Natural killer cell (primary cell): ENCODE data around the gene COL27A1. TPM values are rescaled to one million over a fixed set of nuclear protein-coding genes. Genes with fewer than 3 reads are reported as not detected.
A peak's percentile ranks its signal among the peaks of the same experiment; 100 is the strongest.

Experiments
- ATAC-seq, 3 donors: fragments of 150-1000 bp in 2 of 3; fragments of 200-7000 bp in 1 of 3; cut with Tn5 transposase; 1 replicate in 1 of 3; 2 replicates in 2 of 3; pipeline ENCODE4 v1.10.0; 2021; ENCODE audit warnings: mild to moderate bottlenecking in 2 of 3, moderate library complexity in 2 of 3
- DNase-seq, 2 donors: peaks; one replicate each; pipeline versions ENCODE4 v3.0.0 to v3.0.0-alpha.2; 2013 to 2021; ENCODE audit warnings: mixed read lengths in 1 of 2
- H3K27ac ChIP-seq: one replicate; pipeline ENCODE4 v1.5.1; 2013; ENCODE audit warnings: mild to moderate bottlenecking, low read length
- H3K27me3 ChIP-seq: one replicate; pipeline ENCODE4 v1.6.1; 2013; ENCODE audit warnings: low read length; ENCODE audit not compliant: control insufficient read depth, insufficient read depth
- H3K36me3 ChIP-seq: one replicate; pipeline ENCODE4 v1.6.1; 2013; ENCODE audit warnings: low read length; ENCODE audit not compliant: control insufficient read depth, insufficient read depth
- H3K4me1 ChIP-seq: one replicate; pipeline ENCODE4 v1.6.1; 2013; ENCODE audit warnings: low read length; ENCODE audit not compliant: control insufficient read depth, insufficient read depth
- H3K4me3 ChIP-seq: one replicate; pipeline ENCODE4 v1.5.1; 2013; ENCODE audit warnings: low read length
- H3K9me3 ChIP-seq: one replicate; pipeline ENCODE4 v1.6.1; 2013; ENCODE audit warnings: low read length; ENCODE audit not compliant: control insufficient read depth, insufficient read depth
- H3K27ac Mint-ChIP-seq, 2 donors: one replicate each; pipeline ENCODE4 v1.8.0; 2022; ENCODE audit warnings: mild to moderate bottlenecking in 2 of 2, mixed read lengths in 2 of 2, moderate library complexity in 1 of 2
- H3K27me3 Mint-ChIP-seq, 2 donors: one replicate each; pipeline ENCODE4 v1.8.0; 2022; ENCODE audit warnings: low read depth in 2 of 2, mixed read lengths in 2 of 2
- H3K36me3 Mint-ChIP-seq: one replicate; pipeline ENCODE4 v1.8.0; 2022; ENCODE audit warnings: mixed read lengths
- H3K4me1 Mint-ChIP-seq, 2 donors: one replicate each; pipeline ENCODE4 v1.8.0; 2022; ENCODE audit warnings: mixed read lengths in 2 of 2
- H3K4me3 Mint-ChIP-seq: one replicate; pipeline ENCODE4 v1.8.0; 2022; ENCODE audit warnings: mild to moderate bottlenecking, moderate library complexity, mixed read lengths
- H3K9me3 Mint-ChIP-seq, 2 donors: one replicate each; pipeline ENCODE4 v1.8.0; 2022; ENCODE audit warnings: mixed read lengths in 2 of 2
- WGBS: methylation state at CpG from one replicate; pipeline ENCODE4 v1.1.7; 2013; ENCODE audit warnings: missing lambda C conversion rate; ENCODE audit not compliant: insufficient coverage; 5-methylcytosine and 5-hydroxymethylcytosine counted together
- intact Hi-C: fragments of 100-400 bp; cut with micrococcal nuclease; formaldehyde crosslinking; loops from one replicate; pipeline ENCODE4 v1.14.2; 2022
- total RNA-seq, 4 donors: library from RNA; stranded (reverse); fragments of 120-200 nt in 1 of 4; gene quantifications; one replicate each; pipeline versions ENCODE4 v1.2.3 to v1.2.4, GENCODE V29; 2013 to 2022
- TF ChIP-seq, protein P1 (sequence below): fragments of 200-600 bp; IDR thresholded peaks from one replicate; pipeline ENCODE4 v1.8.0; 2022; ENCODE audit warnings: antibody characterized with exemption

The COL27A1 gene
- total RNA-seq, 3 donors from 2014 or later (not counting 1 experiment from before 2014, with no cell fraction given) = not detected

DNA sequence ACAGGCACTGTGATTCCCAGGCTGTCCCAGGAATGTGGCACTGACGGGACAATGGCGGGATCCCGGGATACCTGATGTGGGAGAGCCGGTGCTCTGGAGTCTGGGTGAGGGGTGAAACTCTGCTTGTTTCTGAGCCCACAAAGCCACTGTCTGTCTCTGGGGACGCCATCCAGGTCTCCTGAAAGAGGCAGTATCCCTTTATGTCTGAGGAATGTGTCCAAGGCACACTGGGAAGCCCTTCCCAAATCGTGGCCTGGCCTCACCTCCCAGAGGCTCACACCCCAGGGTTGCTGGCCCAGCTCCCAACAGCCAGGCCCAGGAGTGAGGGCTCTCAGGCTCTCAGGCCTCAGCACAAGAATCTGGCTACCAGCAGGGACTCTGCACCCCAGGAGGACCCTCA is 201.5 kb downstream of the COL27A1 start:
- H3K9me3 Mint-ChIP-seq = no peaks in the 10 kb centered on the region
- peaks cover 88% of the 10 kb centered on the region for H3K36me3 ChIP-seq
- H3K4me1 Mint-ChIP-seq = peaks cover 28 to 41% of the 10 kb centered on the region in 2 donors
- no peak overlapping the region for H3K4me3 Mint-ChIP-seq
- H3K27me3 Mint-ChIP-seq = no peaks in the 10 kb centered on the region
- no peak overlapping the region for H3K4me3 ChIP-seq
- no peak for ATAC-seq
- intact Hi-C loops = no loop called here
- DNase-seq = no peak
- peaks cover 20% of the 10 kb centered on the region for H3K36me3 Mint-ChIP-seq
- 96% methylated on average over 6 of the region's 6 CpGs for WGBS
- TF ChIP-seq, protein P1, sequence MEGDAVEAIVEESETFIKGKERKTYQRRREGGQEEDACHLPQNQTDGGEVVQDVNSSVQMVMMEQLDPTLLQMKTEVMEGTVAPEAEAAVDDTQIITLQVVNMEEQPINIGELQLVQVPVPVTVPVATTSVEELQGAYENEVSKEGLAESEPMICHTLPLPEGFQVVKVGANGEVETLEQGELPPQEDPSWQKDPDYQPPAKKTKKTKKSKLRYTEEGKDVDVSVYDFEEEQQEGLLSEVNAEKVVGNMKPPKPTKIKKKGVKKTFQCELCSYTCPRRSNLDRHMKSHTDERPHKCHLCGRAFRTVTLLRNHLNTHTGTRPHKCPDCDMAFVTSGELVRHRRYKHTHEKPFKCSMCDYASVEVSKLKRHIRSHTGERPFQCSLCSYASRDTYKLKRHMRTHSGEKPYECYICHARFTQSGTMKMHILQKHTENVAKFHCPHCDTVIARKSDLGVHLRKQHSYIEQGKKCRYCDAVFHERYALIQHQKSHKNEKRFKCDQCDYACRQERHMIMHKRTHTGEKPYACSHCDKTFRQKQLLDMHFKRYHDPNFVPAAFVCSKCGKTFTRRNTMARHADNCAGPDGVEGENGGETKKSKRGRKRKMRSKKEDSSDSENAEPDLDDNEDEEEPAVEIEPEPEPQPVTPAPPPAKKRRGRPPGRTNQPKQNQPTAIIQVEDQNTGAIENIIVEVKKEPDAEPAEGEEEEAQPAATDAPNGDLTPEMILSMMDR = no peak
- H3K9me3 ChIP-seq = no peaks in the 10 kb centered on the region
- H3K4me1 ChIP-seq = peaks cover 27% of the 10 kb centered on the region
- H3K27ac Mint-ChIP-seq = peak overlapping the region; percentile 79 to 82
- H3K27ac ChIP-seq = peak overlapping the region; percentile 4
- no peaks in the 10 kb centered on the region for H3K27me3 ChIP-seq

DNA sequence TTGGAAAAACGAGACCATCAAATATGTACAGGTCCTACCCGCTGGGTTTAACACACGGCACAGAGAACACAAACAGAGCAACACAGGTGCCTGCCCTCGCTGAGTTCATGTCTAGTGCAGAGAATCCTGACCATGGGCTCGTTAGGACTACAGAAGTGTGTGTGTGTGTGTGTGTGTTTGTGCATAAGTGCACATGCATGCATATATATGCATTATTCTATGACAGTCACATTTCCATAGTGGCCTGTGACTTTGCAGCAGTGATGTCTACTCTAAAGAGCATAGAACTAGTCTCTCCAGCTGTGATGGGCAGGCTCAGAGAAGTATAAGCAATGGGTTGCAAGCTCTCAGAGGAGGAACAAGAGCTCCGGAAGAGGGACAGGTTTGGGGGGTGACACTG is 202.0 kb downstream of the COL27A1 start:
- H3K9me3 Mint-ChIP-seq = no peaks in the 10 kb centered on the region
- peaks cover 32% of the 10 kb centered on the region for H3K4me1 ChIP-seq
- ATAC-seq (no peak), DNase-seq (no peak)
- H3K4me1 Mint-ChIP-seq = peaks cover 29 to 42% of the 10 kb centered on the region in 2 donors
- H3K4me3 Mint-ChIP-seq = no peak overlapping the region
- no peak overlapping the region for H3K4me3 ChIP-seq
- peaks cover 88% of the 10 kb centered on the region for H3K36me3 ChIP-seq
- H3K36me3 Mint-ChIP-seq = peaks cover 20% of the 10 kb centered on the region
- no peaks in the 10 kb centered on the region for H3K9me3 ChIP-seq
- H3K27me3 Mint-ChIP-seq = no peaks in the 10 kb centered on the region
- intact Hi-C loops = no loop called here
- 95% methylated on average over 6 of the region's 6 CpGs for WGBS
- TF ChIP-seq, protein P1 = no peak
- peak overlapping the region; percentile 79 to 82 for H3K27ac Mint-ChIP-seq
- peak overlapping the region; percentile 4 for H3K27ac ChIP-seq
- H3K27me3 ChIP-seq = no peaks in the 10 kb centered on the region

DNA sequence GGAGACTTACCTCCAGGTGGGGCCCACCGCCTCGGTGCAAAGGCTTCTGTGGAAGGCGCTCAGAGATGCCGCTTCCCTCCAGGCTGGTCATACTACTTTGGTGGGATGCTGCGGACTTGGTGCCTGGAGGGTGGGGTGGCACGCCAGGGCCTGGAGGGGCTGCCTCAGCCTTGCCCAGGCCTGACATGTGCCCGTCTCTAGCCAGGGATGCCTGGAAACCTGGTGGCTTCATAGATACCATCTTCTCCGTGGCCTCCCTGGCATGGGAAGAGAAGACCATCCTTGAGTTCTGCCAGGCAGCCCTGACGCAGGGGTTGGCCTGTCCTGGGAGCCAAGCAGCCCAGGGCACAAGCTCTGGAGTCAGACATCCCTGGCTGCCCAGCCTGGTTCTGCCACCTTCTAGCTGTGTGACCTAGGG is 202.6 kb downstream of the COL27A1 start:
- TF ChIP-seq, protein P1 = no peak
- ATAC-seq = no peak
- H3K9me3 ChIP-seq = no peaks in the 10 kb centered on the region
- H3K27ac Mint-ChIP-seq = peak overlapping the region; percentile 79 to 82
- WGBS = 95% methylated on average over 9 of the region's 9 CpGs
- H3K9me3 Mint-ChIP-seq = no peaks in the 10 kb centered on the region
- H3K4me3 Mint-ChIP-seq = no peak overlapping the region
- H3K4me3 ChIP-seq = no peak overlapping the region
- no peaks in the 10 kb centered on the region for H3K27me3 Mint-ChIP-seq
- H3K4me1 ChIP-seq = peaks cover 37% of the 10 kb centered on the region
- peaks cover 89% of the 10 kb centered on the region for H3K36me3 ChIP-seq
- intact Hi-C loops = no loop called here
- DNase-seq = no peak
- no peaks in the 10 kb centered on the region for H3K27me3 ChIP-seq
- peaks cover 23% of the 10 kb centered on the region for H3K36me3 Mint-ChIP-seq
- peaks cover 35 to 44% of the 10 kb centered on the region in 2 donors for H3K4me1 Mint-ChIP-seq
- H3K27ac ChIP-seq = no peak overlapping the region

DNA sequence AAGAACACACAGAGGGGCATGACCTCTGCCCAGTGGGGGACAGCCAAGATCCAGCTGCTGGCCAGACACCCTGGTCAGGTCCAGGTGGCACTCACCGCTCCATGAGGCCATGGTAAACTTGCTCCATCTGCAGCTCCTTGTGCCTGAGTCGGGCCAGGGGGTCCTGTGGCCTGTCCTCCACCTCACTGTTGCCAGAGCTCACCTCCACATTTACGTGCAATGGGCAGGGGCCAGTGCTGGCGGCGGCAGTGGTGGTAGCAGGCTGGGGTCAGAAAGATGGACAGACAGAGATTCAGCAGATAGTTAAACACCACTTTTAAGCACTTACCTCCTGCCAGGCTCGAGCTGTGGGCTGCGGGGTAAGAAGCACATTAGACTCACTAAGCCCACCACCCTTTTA is 204.5 kb downstream of the COL27A1 start:
- TF ChIP-seq, protein P1 = no peak
- Histone ChIP-seq H3K27ac (no peak overlapping the region), H3K36me3 (peaks cover 97% of the 10 kb centered on the region), H3K4me3 (no peak overlapping the region), H3K9me3 (no peaks in the 10 kb centered on the region), H3K27me3 (no peaks in the 10 kb centered on the region), H3K4me1 (peaks cover 56% of the 10 kb centered on the region)
- no peak for ATAC-seq
- H3K36me3 Mint-ChIP-seq = peaks cover 40% of the 10 kb centered on the region
- 98% methylated on average over 5 of the region's 7 CpGs for WGBS
- H3K9me3 Mint-ChIP-seq = no peaks in the 10 kb centered on the region
- intact Hi-C loops = loop anchor here (5.0 kb wide), 1 partner anchor 38 kb away; no protein-coding TSS in a partner anchor
- H3K4me1 Mint-ChIP-seq = peaks cover 53 to 63% of the 10 kb centered on the region in 2 donors
- peak overlapping the region; percentile 79 to 82 for H3K27ac Mint-ChIP-seq
- H3K27me3 Mint-ChIP-seq = no peaks in the 10 kb centered on the region
- DNase-seq = no peak
- no peak overlapping the region for H3K4me3 Mint-ChIP-seq
